NCI-H2227 (cell line): ENCODE data around the gene RAE1.
A peak's percentile ranks its signal among the peaks of the same experiment; 100 is the strongest.

Experiments used
- DNase-seq: peaks from one replicate; lab custom pipeline; 2025; ENCODE audit not compliant: unreplicated experiment; lab: John Stamatoyannopoulos, UW

RAE1 gene

GRCh38 chr20:57371363-57371762 lies 20.3 kb downstream of the RAE1 start:
- no peak for DNase-seq

DNA sequence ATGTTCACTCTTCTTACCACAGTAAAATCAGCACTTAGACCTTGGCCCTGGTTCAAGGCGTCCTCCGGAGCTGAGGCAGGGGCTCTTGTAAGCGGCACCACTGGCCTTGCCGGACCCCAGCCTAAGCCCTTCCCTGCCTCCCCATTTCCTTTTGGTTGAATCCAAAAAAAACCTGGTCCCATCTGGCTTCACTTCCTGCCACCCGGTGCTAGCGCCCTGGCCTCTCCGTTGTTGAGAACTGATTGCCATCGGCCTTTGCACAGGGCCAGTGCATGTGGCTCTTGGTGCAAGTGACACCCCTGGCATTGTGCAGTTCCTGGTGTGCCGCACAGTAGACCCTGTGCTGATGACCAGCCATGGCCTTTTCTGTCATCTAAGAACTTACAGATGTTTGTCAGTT lies 21.1 kb downstream of the RAE1 start:
- no peak for DNase-seq

DNA sequence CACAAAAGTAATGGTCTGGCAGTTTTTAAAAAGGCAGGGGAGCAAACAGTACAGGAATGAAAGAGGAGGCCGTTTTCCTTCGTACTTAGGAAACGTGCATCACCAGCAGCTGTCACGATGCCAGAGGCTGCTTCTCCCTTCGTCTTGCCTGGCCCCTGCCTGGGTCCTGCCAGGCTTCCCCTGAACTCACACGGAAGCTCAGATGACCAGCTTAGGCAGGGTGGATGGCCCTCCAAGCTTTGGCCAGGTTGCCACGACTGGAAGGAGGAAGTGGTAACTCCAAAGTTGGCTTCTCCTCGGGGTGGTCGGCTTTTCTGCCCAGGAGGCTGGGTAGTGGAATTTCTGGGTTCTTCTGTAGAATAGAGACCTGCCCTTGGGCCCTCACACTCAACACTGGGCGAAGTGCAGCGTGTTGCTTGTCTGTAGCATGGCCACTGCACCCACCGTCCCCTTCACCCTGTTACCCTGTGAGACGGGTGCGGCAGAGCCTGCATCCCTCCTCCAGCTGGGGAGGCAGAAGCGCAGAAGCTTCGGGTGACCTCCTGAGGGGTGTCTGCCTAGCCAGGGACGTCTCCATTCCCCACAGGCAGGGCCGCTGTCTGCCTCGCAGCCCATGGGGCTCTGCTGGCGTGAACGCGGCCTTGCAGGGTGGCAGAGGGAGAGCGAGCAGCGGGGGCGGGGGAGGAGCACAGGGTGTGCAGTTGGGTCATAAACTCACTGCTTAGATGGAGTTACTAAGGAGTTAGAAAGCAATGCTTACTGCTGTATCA lies 21.7 kb downstream of the RAE1 start:
- no peak for DNase-seq

GRCh38 chr20:57374343-57374930 lies 23.4 kb downstream of the RAE1 start:
- no peak for DNase-seq

DNA sequence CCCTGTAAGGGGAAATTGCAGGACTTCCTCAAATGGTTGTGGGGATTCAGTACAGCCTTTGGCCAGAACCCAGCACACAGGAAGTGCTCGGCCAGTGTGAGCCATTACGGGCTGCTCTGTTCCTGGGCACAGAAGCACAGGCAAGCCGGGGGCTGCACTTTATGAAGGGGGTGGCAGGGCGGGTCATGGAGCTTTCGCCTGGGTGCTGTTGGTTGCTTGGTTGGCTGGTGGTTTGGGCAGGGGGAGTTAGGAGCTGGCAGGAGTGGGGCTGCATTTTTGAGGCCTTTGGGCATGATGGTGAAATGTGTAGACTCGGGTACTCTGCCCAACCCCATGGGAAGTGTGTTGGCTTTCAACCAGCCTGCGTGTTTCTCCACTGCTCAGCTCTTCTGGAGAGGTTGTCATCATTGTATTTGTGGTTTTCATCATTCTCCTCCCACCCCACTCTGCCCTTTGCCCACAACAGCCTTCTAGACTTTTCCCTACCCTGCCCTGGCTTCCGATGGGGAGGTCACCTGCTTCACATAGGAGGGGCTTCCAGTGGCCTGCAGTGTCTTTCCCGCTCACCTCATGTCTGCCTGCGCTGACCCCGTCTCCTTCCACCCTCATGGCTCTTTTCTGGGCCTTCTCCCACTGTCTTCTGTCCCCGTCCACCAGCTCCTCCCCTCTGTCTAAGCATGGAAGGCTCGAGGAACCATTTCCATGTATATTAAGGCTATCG lies 24.0 kb downstream of the RAE1 start:
- DNase-seq, result no peak

GRCh38 chr20:57375652-57376230 lies 24.7 kb downstream of the RAE1 start:
- no peak for DNase-seq

GRCh38 chr20:57377350-57377749 lies 26.3 kb downstream of the RAE1 start:
- DNase-seq, result no peak

DNA sequence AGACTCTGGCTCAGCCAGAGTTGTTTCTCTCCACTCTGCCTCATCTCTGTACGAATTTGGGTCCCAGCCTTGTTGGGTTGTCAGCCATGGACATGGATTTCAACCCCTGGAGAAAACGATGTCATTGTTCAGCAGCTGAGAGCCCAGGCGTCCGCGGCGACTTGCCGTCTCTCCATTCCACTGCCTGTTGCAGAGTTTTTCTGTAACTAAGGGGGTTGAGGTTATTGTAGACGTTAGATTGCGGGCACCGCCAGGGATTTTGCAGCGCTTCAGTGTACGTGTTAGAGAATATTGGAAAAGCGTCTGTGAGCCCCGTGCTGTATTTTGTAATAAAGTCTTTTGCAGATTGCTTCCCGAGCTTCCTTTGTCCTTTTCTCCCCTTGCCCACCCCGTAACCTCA lies 27.1 kb downstream of the RAE1 start:
- no peak for DNase-seq

GRCh38 chr20:57378646-57379262 lies 27.7 kb downstream of the RAE1 start:
- no peak for DNase-seq

DNA sequence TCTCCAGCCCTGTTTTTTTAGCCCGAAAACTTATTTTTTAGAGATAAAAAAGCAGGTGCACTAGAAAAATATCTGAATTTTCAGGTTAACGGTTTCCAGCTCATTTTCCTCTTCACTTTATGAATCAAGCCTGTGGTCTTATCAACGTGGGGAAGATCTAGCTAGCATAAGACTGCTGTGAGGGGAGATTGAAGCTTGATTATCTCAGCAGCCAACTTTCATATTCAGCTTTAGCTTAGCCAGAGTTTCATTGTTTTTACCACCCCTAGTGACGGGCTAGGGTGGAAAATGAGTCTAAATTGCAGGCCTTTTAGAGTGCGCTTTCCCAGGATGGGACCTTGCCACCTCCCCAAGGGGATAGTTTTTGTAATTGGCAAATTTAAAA lies 28.2 kb downstream of the RAE1 start:
- DNase-seq, result no peak

DNA sequence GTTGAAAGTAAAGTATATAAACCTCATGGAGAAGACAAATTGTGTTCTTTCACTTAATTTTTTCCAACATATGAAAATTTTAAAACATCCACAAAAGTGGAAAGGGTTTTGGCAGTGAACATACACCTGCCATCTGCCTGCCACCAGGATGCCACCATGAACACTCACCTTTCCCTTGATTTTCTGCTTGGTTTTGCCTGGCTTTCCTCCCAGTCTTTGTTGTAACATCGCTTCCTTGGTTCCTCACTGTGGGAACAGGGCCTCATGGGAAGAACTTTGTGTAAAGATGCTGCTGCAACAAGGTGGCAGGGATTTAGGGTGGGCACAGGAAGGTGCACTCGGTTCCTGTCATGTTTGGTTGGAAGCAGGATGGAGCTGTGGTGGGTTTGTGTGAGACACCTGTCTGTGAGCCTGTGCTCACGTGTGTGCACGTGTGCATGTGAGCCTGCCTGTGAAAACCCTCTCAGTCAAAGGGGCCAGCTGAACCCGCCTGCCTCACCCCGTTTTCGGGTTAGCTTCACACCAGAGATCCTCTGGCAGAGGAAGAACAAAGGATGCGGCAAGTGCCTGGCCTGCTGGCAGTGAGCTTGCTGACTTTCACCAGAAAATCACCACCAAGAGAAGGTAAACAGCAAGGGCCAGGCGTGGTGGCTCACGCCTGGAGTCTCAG lies 29.2 kb downstream of the RAE1 start:
- DNase-seq, result no peak

GRCh38 chr20:57381596-57382503 lies 30.8 kb downstream of the RAE1 start:
- peak; percentile 85 for DNase-seq

GRCh38 chr20:57382516-57382915 lies 31.5 kb downstream of the RAE1 start:
- DNase-seq, result no peak

DNA sequence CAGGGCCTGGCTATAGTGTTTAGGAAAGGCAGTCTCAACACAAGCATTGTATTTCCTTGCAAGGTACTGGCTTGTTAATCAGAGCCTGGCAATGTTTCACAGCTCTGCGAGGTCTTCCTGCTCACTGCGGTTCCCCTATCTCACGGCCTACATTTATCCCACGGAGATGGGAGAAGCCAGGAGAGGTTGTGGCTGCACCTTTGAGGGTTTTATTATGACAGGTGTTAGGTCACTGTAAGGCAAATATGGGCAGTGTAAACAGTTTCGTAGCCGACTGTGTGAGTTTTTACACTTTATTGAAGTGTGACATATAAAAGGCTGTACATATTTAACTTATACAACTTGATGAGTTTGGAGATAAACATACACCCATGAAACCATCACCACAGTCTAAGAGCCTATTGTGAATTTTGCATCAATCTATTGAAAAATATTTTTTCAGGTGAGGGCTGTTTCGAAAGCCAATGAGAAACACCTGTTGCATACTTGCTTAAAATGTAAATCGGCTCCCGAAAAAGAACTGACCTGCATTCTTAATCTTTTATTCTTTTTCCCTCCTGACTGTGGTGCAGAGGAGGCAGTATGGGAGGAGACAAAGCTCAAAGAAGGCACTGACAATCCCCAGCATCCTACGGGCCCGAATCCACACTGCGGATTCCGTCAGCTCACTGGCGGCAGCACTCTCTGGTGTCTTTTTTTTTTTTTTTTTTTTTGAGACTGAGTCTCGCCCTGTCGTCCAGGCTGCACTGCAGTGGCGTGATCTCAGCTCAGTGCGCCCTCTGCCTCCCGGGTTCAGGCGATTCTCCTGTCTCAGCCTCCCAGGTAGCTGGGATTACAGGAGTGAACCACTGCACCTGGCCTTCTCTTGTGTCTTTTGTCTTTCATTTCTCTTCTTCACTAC lies 32.6 kb downstream of the RAE1 start:
- no peak for DNase-seq

- no peak for DNase-seq
These were observed 33.4 kb downstream of the RAE1 start for GRCh38 chr20:57384486-57384885.

- no peak for DNase-seq
These were observed 34.1 kb downstream of the RAE1 start for GRCh38 chr20:57384953-57385761.

GRCh38 chr20:57385940-57386339 lies 34.9 kb downstream of the RAE1 start:
- DNase-seq, result no peak

DNA sequence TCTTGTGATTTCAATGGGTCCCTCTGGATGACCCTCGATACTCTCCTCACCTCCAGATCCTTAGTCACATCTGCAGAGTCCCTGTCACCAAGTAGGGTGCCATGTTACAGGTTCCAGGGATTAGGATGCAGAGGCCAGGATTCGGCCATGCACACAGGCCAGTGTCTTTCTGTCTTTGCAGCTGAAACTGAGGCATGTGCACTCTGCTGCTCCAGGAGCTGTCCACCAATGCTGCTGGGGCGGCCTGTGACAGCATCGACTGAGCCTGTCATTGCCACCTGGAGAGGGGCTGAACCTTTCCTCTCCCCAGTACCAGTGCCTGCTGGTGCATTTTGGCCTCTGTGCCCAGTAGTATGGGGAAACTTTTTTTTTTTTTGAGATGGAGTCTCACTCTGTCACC lies 35.7 kb downstream of the RAE1 start:
- no peak for DNase-seq
